HepG2 (cell line): ENCODE data around the gene VAMP8. TPM values are rescaled to one million over a fixed set of nuclear protein-coding genes. Genes with fewer than 3 reads are reported as not detected.

Experiments used
- BRD4 ChIP-seq: sonication (generic); formaldehyde crosslinking; IDR thresholded peaks from 2 replicates; pipeline ENCODE4 v1.4.0; 2020; ENCODE audit warnings: missing genetic modification reagents
- CCAR2 ChIP-seq: fragments of 200-400 bp; formaldehyde crosslinking; optimal IDR thresholded peaks from 2 replicates; pipeline ENCODE3; 2018; ENCODE audit warnings: low read depth, mild to moderate bottlenecking, low read length, moderate library complexity
- CENPX ChIP-seq: sonication (generic); formaldehyde crosslinking; IDR thresholded peaks from 2 replicates; pipeline ENCODE4 v1.9.0; 2021; ENCODE audit warnings: mild to moderate bottlenecking, missing genetic modification reagents, moderate library complexity
- EEA1 ChIP-seq: sonication (generic); formaldehyde crosslinking; IDR thresholded peaks from 2 replicates; pipeline ENCODE4 v1.5.1; 2020; ENCODE audit warnings: mild to moderate bottlenecking, missing genetic modification reagents, borderline replicate concordance
- GABPB1 ChIP-seq: IDR thresholded peaks from 2 replicates; pipeline ENCODE4 v1.6.1; 2016; ENCODE audit warnings: mild to moderate bottlenecking, missing genetic modification reagents, moderate library complexity, missing compliant biosample characterization
- LBX2 ChIP-seq: sonication (generic); formaldehyde crosslinking; IDR thresholded peaks from 2 replicates; pipeline ENCODE4 v1.5.0; 2020; ENCODE audit warnings: missing genetic modification reagents, mild to moderate bottlenecking, borderline replicate concordance
- NCOA1 ChIP-seq: sonication (generic); formaldehyde crosslinking; IDR thresholded peaks from 2 replicates; pipeline ENCODE4 v1.9.0; 2021; ENCODE audit warnings: missing genetic modification reagents
- PBX3 ChIP-seq: sonication (generic); formaldehyde crosslinking; IDR thresholded peaks from 2 replicates; pipeline ENCODE4 v1.8.1; 2023; ENCODE audit warnings: missing genetic modification reagents, inconsistent platforms, borderline replicate concordance
- PHB2 ChIP-seq: fragments of 450-650 bp; IDR thresholded peaks from 2 replicates; pipeline ENCODE4 v1.6.1; 2018; ENCODE audit not compliant: partially characterized antibody
- PLSCR1 ChIP-seq: sonication (generic); formaldehyde crosslinking; IDR thresholded peaks from 2 replicates; pipeline ENCODE4 v1.5.0; 2020; ENCODE audit warnings: missing genetic modification reagents, mild to moderate bottlenecking, borderline replicate concordance
- SIN3A ChIP-seq: IDR thresholded peaks from 2 replicates; pipeline ENCODE4 v1.6.1; 2011; ENCODE audit warnings: low read depth, mild to moderate bottlenecking, control low read depth, low read length, borderline replicate concordance
- XBP1 ChIP-seq: sonication (generic); formaldehyde crosslinking; IDR thresholded peaks from 2 replicates; pipeline ENCODE4 v1.5.0; 2020; ENCODE audit warnings: missing genetic modification reagents
- ZBTB10 ChIP-seq: sonication (generic); formaldehyde crosslinking; IDR thresholded peaks from 2 replicates; pipeline ENCODE4 v1.4.0; 2020; ENCODE audit warnings: missing genetic modification reagents, borderline replicate concordance
- ZBTB33 ChIP-seq: sonication (generic); formaldehyde crosslinking; IDR thresholded peaks from 2 replicates; pipeline ENCODE4 v1.4.0; 2020; ENCODE audit warnings: missing genetic modification reagents
- ZBTB44 ChIP-seq: sonication (generic); formaldehyde crosslinking; IDR thresholded peaks from 2 replicates; pipeline ENCODE4 v1.4.0; 2020; ENCODE audit warnings: missing genetic modification reagents
- ZNF10 ChIP-seq: sonication (generic); formaldehyde crosslinking; IDR thresholded peaks from 2 replicates; pipeline ENCODE4 v1.4.0; 2020; ENCODE audit warnings: mild to moderate bottlenecking, low read depth, missing genetic modification reagents, borderline replicate concordance
- ZNF605 ChIP-seq: sonication (generic); formaldehyde crosslinking; IDR thresholded peaks from 2 replicates; pipeline ENCODE4 v1.8.0; 2022; ENCODE audit warnings: mild to moderate bottlenecking, missing genetic modification reagents
- ZSCAN20 ChIP-seq: sonication (generic); formaldehyde crosslinking; IDR thresholded peaks from 2 replicates; pipeline ENCODE4 v1.4.0; 2020; ENCODE audit warnings: missing genetic modification reagents, mild to moderate bottlenecking, borderline replicate concordance
- polyA plus RNA-seq, 8 experiments: library from polyadenylated mRNA; depleted of rRNA in 3 of 8; stranded (reverse) in 7 of 8; unstranded in 1 of 8; fragments of >200 nt; fragmentation: Illumina TruSeq in 4 of 8; extraction: Trizol in 4 of 8; gene quantifications; 2 replicates each; pipeline versions ENCODE4 v1.2.1 to v1.2.3, GENCODE V29; 2011 to 2016; ENCODE audit warnings: low read depth in 4 of 8, missing spikeins in 1 of 8, mixed read lengths in 1 of 8; ENCODE audit not compliant: insufficient read depth in 1 of 8
- total RNA-seq, 5 experiments: library from RNA; depleted of rRNA; stranded (reverse); fragments of >200 nt; fragmentation: Illumina TruSeq; extraction: Trizol; gene quantifications; 2 replicates each; pipeline ENCODE4 v1.2.3, GENCODE V29; 2016; ENCODE audit warnings: low read depth in 1 of 5

The VAMP8 gene
- total and polyA plus RNA-seq, 2 of the 13 experiments (the other 11 are each of a cell fraction or from before 2014, with no cell fraction given), result 83.3 to 157 TPM

GRCh38 chr2:85539361-85540132 lies 37.8 kb upstream of the VAMP8 start (continued):
- no peak for TF ChIP-seq ZBTB33 (CRISPR knock-in tag)
- no peak for TF ChIP-seq PBX3
- peak; percentile 53; the same call in 1 of the 2 replicates for TF ChIP-seq NCOA1 (CRISPR knock-in tag)
- no peak for TF ChIP-seq CCAR2
- TF ChIP-seq ZNF10 (CRISPR knock-in tag), result no peak
- TF ChIP-seq ZNF605 (CRISPR knock-in tag), result peak; percentile 70; the same call in 1 of the 2 replicates
- no peak for TF ChIP-seq CENPX (CRISPR knock-in tag)
- TF ChIP-seq GABPB1, result peak; percentile 75
- peak; percentile 87; the same call in 1 of the 2 replicates for TF ChIP-seq SIN3A
- TF ChIP-seq BRD4 (CRISPR knock-in tag), result peak; percentile 83; the same call in 1 of the 2 replicates
- no peak for TF ChIP-seq ZBTB10 (CRISPR knock-in tag)
- no peak for TF ChIP-seq PHB2
- peak; percentile 85; the same call in 1 of the 2 replicates for TF ChIP-seq LBX2 (CRISPR knock-in tag)
- TF ChIP-seq ZBTB44 (CRISPR knock-in tag), result 0 out of 2 replicates have a peak, but pooled peaks have one; percentile 41
- peak; percentile 59; the same call in 1 of the 2 replicates for TF ChIP-seq ZSCAN20
- peak; percentile 58; the same call in 1 of the 2 replicates for TF ChIP-seq EEA1 (CRISPR knock-in tag)
- TF ChIP-seq XBP1 (CRISPR knock-in tag), result no peak
- TF ChIP-seq PLSCR1 (CRISPR knock-in tag), result peak; percentile 81; the same call in 1 of the 2 replicates
